H1 (cell line): ENCODE results near the gene TSC2. TPM values are rescaled to one million over a fixed set of nuclear protein-coding genes. Genes with fewer than 3 reads are reported as not detected.
"Not testable (repeated sequence)": the region's sequence is repeated elsewhere in the genome, so short reads cannot be mapped to it uniquely, and the experiment has no call there.

Experiments used
- CTCF ChIA-PET: fragments of 300-600 bp; sonication (Branson Sonifier 250); formaldehyde crosslinking; loops from one replicate; lab custom pipeline; 2021; ENCODE audit not compliant: partially characterized antibody; lab: Charles Lee
- POLR2A ChIA-PET: fragments of 300-600 bp; sonication (Branson Sonifier 250); formaldehyde crosslinking; loops from one replicate; lab custom pipeline; 2021; ENCODE audit warnings: inconsistent platforms; ENCODE audit not compliant: partially characterized antibody; lab: Charles Lee
- DNase-seq, 2 experiments: peaks; one replicate each; pipeline versions ENCODE4 v3.0.0 to v3.0.0-alpha.2; 2010 to 2022; ENCODE audit warnings: low spot score in 2 of 2, low read depth in 1 of 2, mixed read lengths in 1 of 2
- FAIRE-seq: peaks from 2 replicates; lab custom pipeline; 2011; peaks lifted over from hg19 to GRCh38; lab: Jason Lieb, UNC
- H2AFZ ChIP-seq: 2 replicates; pipeline ENCODE4 v1.8.1; 2012; ENCODE audit warnings: low read length, inconsistent platforms
- H2AK5ac ChIP-seq: 2 replicates; pipeline ENCODE4 v1.6.1; 2013; ENCODE audit warnings: low read depth, low read length
- H2BK120ac ChIP-seq: replicated peaks from 2 replicates; pipeline ENCODE3; 2013; ENCODE audit warnings: low read depth, low read length, inconsistent platforms
- H2BK12ac ChIP-seq: 2 replicates; pipeline ENCODE4 v1.6.1; 2013; ENCODE audit warnings: low read depth, low read length
- H2BK15ac ChIP-seq: 2 replicates; pipeline ENCODE4 v1.6.1; 2013; ENCODE audit warnings: low read length
- H2BK20ac ChIP-seq: 2 replicates; pipeline ENCODE4 v1.6.1; 2013; ENCODE audit warnings: low read length
- H2BK5ac ChIP-seq: 2 replicates; pipeline ENCODE4 v1.6.1; 2013; ENCODE audit warnings: low read depth, low read length
- H3K14ac ChIP-seq: 2 replicates; pipeline ENCODE4 v1.6.1; 2013; ENCODE audit warnings: inconsistent platforms; ENCODE audit not compliant: insufficient read length
- H3K18ac ChIP-seq: 2 replicates; pipeline ENCODE4 v1.6.1; 2013; ENCODE audit warnings: low read length; ENCODE audit errors: extremely low read depth
- H3K23ac ChIP-seq: 2 replicates; pipeline ENCODE4 v1.6.1; 2013; ENCODE audit warnings: inconsistent platforms; ENCODE audit not compliant: insufficient read length
- H3K23me2 ChIP-seq: 2 replicates; pipeline ENCODE4 v1.6.1; 2013; ENCODE audit warnings: low read depth, low read length
- H3K27ac ChIP-seq: 2 replicates; pipeline ENCODE4 v1.6.1; 2011; ENCODE audit warnings: low read depth, low read length, inconsistent platforms
- H3K27me3 ChIP-seq, 4 experiments: replicated peaks in 1 of 4; 1 replicate in 1 of 4; 2 replicates in 3 of 4; pipeline versions ENCODE4 v1.6.1 to v1.8.1; 2011 to 2013; ENCODE audit warnings: low read length in 3 of 4, mild to moderate bottlenecking in 3 of 4, inconsistent platforms in 2 of 4, mixed read lengths in 2 of 4, moderate library complexity in 1 of 4; ENCODE audit not compliant: control insufficient read depth in 3 of 4, insufficient read depth in 3 of 4; ENCODE audit errors: extremely low read depth in 1 of 4
- H3K36me3 ChIP-seq, 4 experiments: 2 replicates each; pipeline versions ENCODE4 v1.6.1 to v1.8.1; 2011 to 2013; ENCODE audit warnings: mild to moderate bottlenecking in 4 of 4, low read length in 3 of 4, moderate library complexity in 2 of 4, control low read depth in 1 of 4, inconsistent platforms in 1 of 4; ENCODE audit not compliant: insufficient read depth in 4 of 4, control insufficient read depth in 2 of 4
- H3K4ac ChIP-seq: replicated peaks from 2 replicates; pipeline ENCODE3; 2013; ENCODE audit warnings: low read length, low read depth, mixed read lengths, inconsistent platforms; ENCODE audit not compliant: insufficient read length
- H3K4me1 ChIP-seq, 4 experiments: replicated peaks in 1 of 4; 1 replicate in 1 of 4; 2 replicates in 3 of 4; pipeline versions ENCODE4 v1.6.1 to v1.8.1; 2011 to 2013; ENCODE audit warnings: low read length in 3 of 4, inconsistent platforms in 2 of 4, mixed read lengths in 1 of 4; ENCODE audit not compliant: insufficient read depth in 4 of 4, control insufficient read depth in 3 of 4
- H3K4me2 ChIP-seq, 2 experiments: 2 replicates each; pipeline versions ENCODE4 v1.6.1 to v1.8.1; 2011 to 2013; ENCODE audit warnings: low read depth in 2 of 2, low read length in 2 of 2, control low read depth in 1 of 2, inconsistent platforms in 1 of 2, mild to moderate bottlenecking in 1 of 2; ENCODE audit not compliant: insufficient read depth in 1 of 2
- H3K4me3 ChIP-seq, 4 experiments: fragments of 200-600, 300-600 bp in 1 of 4; sonication (generic), shearing (Covaris generic), sonication (Bioruptor Twin) in 1 of 4; 2 replicates each; pipeline versions ENCODE4 v1.5.1 to v1.8.1; 2011 to 2016; ENCODE audit warnings: low read length in 4 of 4, low read depth in 3 of 4, control low read depth in 2 of 4, inconsistent platforms in 2 of 4, mild to moderate bottlenecking in 2 of 4, mixed read lengths in 1 of 4, moderate library complexity in 1 of 4; ENCODE audit not compliant: insufficient read depth in 2 of 4; ENCODE audit errors: extremely low read depth in 1 of 4
- H3K56ac ChIP-seq: replicated peaks from 2 replicates; pipeline ENCODE3; 2013; ENCODE audit warnings: low read depth, mild to moderate bottlenecking, mixed read lengths, low read length, inconsistent platforms; ENCODE audit not compliant: insufficient read length
- H3K79me1 ChIP-seq: 2 replicates; pipeline ENCODE4 v1.6.1; 2013; ENCODE audit warnings: low read depth, low read length, control low read depth
- H3K79me2 ChIP-seq, 2 experiments: 2 replicates each; pipeline versions ENCODE4 v1.6.1 to v1.8.1; 2012 to 2013; ENCODE audit warnings: low read length in 2 of 2, mild to moderate bottlenecking in 2 of 2, inconsistent platforms in 1 of 2; ENCODE audit not compliant: insufficient read depth in 2 of 2, control insufficient read depth in 1 of 2
- H3K9ac ChIP-seq, 4 experiments: replicated peaks in 1 of 4; 1 replicate in 1 of 4; 2 replicates in 3 of 4; pipeline versions ENCODE4 v1.6.1 to v1.8.1; 2011 to 2013; ENCODE audit warnings: low read depth in 3 of 4, low read length in 3 of 4, control low read depth in 2 of 4, mild to moderate bottlenecking in 2 of 4, moderate library complexity in 2 of 4, inconsistent platforms in 1 of 4; ENCODE audit errors: extremely low read depth in 1 of 4
- H3K9me3 ChIP-seq, 2 experiments: 2 replicates each; pipeline versions ENCODE4 v1.6.1 to v1.8.1; 2012 to 2013; ENCODE audit warnings: mild to moderate bottlenecking in 2 of 2, moderate library complexity in 2 of 2, control low read depth in 1 of 2, inconsistent platforms in 1 of 2, low read depth in 1 of 2, low read length in 1 of 2, mixed read lengths in 1 of 2; ENCODE audit not compliant: insufficient read depth in 2 of 2
- H4K20me1 ChIP-seq, 2 experiments: replicated peaks in 1 of 2; 2 replicates each; pipeline versions ENCODE3 to v1.8.1; 2011 to 2013; ENCODE audit warnings: inconsistent platforms in 2 of 2, low read length in 2 of 2, mild to moderate bottlenecking in 1 of 2; ENCODE audit not compliant: insufficient read depth in 2 of 2, control insufficient read depth in 1 of 2
- H4K5ac ChIP-seq: 2 replicates; pipeline ENCODE4 v1.6.1; 2013; ENCODE audit warnings: low read length, low read depth, mixed read lengths, inconsistent platforms; ENCODE audit not compliant: insufficient read length
- H4K8ac ChIP-seq: 2 replicates; pipeline ENCODE4 v1.8.0; 2013; ENCODE audit warnings: mild to moderate bottlenecking, moderate library complexity, low read length, inconsistent platforms; ENCODE audit not compliant: insufficient read depth; ENCODE audit errors: extremely low read depth
- H4K91ac ChIP-seq: replicated peaks from 2 replicates; pipeline ENCODE3; 2013; ENCODE audit warnings: low read length, mixed read lengths, inconsistent platforms; ENCODE audit not compliant: insufficient read length
- WGBS, 2 experiments: shearing (Covaris generic) in 1 of 2; methylation state at CpG; one replicate each; pipeline versions ENCODE4 v1.1.6 to v1.1.7; 2013 to 2015; ENCODE audit warnings: low lambda C conversion rate in 2 of 2, mixed read lengths in 2 of 2, inconsistent platforms in 1 of 2, low coverage in 1 of 2, missing lambda C conversion rate in 1 of 2; ENCODE audit not compliant: insufficient replicate concordance in 2 of 2, insufficient coverage in 1 of 2, insufficient read length in 1 of 2; ENCODE audit errors: extremely low coverage in 1 of 2, missing lambda C conversion rate in 1 of 2; 5-methylcytosine and 5-hydroxymethylcytosine counted together
- polyA plus RNA-seq, 7 experiments: library from polyadenylated mRNA; depleted of rRNA in 3 of 7; stranded (reverse) in 5 of 7; unstranded in 2 of 7; fragments of >200 nt in 5 of 7; fragments of 200-250 nt in 2 of 7; gene quantifications; 1 replicate in 5 of 7; 2 replicates in 1 of 7; 4 replicates in 1 of 7; pipeline versions ENCODE4 v1.2.1 to v1.2.3, GENCODE V29; 2011 to 2013; ENCODE audit warnings: missing spikeins in 2 of 7, mixed read lengths in 2 of 7
- total RNA-seq: library from RNA; stranded (reverse); fragmentation: NEBNext Ultra II Directional; extraction: Animal tissue kit (Norgen Biotek cat#: 25700); gene quantifications from 2 replicates; pipeline ENCODE4 v1.2.1, GENCODE V29; 2021

TSC2 gene
- total and polyA plus RNA-seq, 2 of the 8 experiments (the other 6 are each of a cell fraction or from before 2014, with no cell fraction given), result 65.9 to 96.6 TPM

DNA sequence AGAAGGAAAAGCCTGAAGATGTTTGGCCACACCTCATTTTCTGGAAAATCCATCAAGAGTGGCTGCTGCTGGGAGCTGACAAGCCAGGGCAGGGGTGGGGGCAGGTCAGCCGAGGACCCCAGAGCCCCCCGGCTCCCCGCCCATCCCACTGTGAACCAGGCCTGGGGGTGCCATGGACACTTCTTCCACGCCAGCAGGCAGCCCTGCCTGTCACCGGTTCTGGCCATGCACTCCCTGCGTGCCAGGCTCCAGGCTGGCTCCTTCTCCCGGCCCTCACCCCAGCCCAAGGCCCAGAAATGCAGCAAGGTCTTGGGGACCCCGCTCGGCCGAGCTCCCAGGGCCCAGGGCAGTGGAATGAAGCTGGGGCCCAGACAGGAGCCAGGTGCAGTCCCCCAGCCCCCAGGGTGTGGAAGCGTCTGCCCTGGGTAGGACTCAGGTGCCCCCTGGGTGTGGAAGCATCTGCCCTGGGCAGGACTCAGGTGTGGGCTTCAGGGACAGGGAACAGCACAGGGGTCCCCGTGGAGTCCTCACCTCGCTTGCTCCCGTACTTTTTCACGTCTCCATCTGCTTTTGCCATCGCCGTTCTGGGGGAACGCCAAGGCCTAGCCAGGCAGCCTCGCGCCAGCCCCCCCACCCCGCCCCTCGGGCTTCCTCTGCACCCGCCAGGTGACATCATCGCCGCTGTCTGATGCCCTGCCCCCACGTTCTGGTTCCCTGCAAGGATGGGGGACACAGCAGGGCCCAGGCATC lies 75.3 kb downstream of the TSC2 start:
- not testable (repeated sequence) for FAIRE-seq, H4K8ac ChIP-seq

More for the DNA sequence above, 75.3 kb downstream of the TSC2 start:
- not testable (repeated sequence) for H3K23me2 ChIP-seq, H4K20me1 ChIP-seq, H3K79me1 ChIP-seq, H3K14ac ChIP-seq, H3K9me3 ChIP-seq, H3K27me3 ChIP-seq, H2BK12ac ChIP-seq, H4K5ac ChIP-seq, H3K4me2 ChIP-seq, H2BK5ac ChIP-seq, H3K9ac ChIP-seq, H2BK120ac ChIP-seq, H2AFZ ChIP-seq, H3K18ac ChIP-seq, H3K4ac ChIP-seq, DNase-seq, H3K56ac ChIP-seq, H2BK20ac ChIP-seq, H4K91ac ChIP-seq, H3K36me3 ChIP-seq, H2BK15ac ChIP-seq, H2AK5ac ChIP-seq, H3K27ac ChIP-seq, H3K23ac ChIP-seq, H3K4me3 ChIP-seq
- Histone ChIP-seq H3K79me2 (peaks cover 0 to 26% of the 10 kb centered on the region in 2 experiments; a peak in 3 of 4 replicates), H3K4me1 (peaks cover 0 to 23% (median 14%) of the 10 kb centered on the region in 4 experiments; a peak in 6 of 7 replicates)
- POLR2A ChIA-PET, result interaction anchor here (1.4 to 2.4 kb wide), 2 partner anchors 30 to 32 kb away, joined by 3 to 7 read pairs; partner anchors contain the start of gene TRAF7
- CTCF ChIA-PET, result interaction anchor here (0.5 to 0.7 kb wide), 2 partner anchors 17 to 715 kb away, joined by 3 read pairs; no protein-coding TSS in a partner anchor
- WGBS, 2 experiments, result 81% methylated on average over 7 of the region's 26 CpGs; no CpG with 5 or more reads in 1 of the 2 experiments
